PC-3 (cell line): ENCODE measurements around the gene ADK.

Source experiments
- EZH2 ChIP-seq: fragments of 300-600 bp; sonication (generic); IDR thresholded peaks from one replicate; pipeline ENCODE4 v1.6.1; 2017; ENCODE audit warnings: antibody characterized with exemption, mild to moderate bottlenecking, low read length; ENCODE audit not compliant: unreplicated experiment
- TF ChIP-seq, protein P1 (sequence below): fragments of 300-600 bp; sonication (generic); conservative IDR thresholded peaks from 2 replicates; pipeline ENCODE4 v1.5.1; 2017; ENCODE audit warnings: antibody characterized with exemption, low read depth, mild to moderate bottlenecking, low read length

GRCh38 chr10:74523199-74523598, 372.2 kb downstream of the ADK start:
- TF ChIP-seq, protein P1, sequence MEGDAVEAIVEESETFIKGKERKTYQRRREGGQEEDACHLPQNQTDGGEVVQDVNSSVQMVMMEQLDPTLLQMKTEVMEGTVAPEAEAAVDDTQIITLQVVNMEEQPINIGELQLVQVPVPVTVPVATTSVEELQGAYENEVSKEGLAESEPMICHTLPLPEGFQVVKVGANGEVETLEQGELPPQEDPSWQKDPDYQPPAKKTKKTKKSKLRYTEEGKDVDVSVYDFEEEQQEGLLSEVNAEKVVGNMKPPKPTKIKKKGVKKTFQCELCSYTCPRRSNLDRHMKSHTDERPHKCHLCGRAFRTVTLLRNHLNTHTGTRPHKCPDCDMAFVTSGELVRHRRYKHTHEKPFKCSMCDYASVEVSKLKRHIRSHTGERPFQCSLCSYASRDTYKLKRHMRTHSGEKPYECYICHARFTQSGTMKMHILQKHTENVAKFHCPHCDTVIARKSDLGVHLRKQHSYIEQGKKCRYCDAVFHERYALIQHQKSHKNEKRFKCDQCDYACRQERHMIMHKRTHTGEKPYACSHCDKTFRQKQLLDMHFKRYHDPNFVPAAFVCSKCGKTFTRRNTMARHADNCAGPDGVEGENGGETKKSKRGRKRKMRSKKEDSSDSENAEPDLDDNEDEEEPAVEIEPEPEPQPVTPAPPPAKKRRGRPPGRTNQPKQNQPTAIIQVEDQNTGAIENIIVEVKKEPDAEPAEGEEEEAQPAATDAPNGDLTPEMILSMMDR = no peak
- no peak for TF ChIP-seq EZH2
